GM20000 (cell line): ENCODE measurements around the gene CD247.

ENCODE experiments used
- DNase-seq: peaks from one replicate; pipeline ENCODE4 v3.0.0; 2012; ENCODE audit warnings: low spot score
- CTCF ChIP-seq: IDR thresholded peaks from 2 replicates; pipeline ENCODE4 v1.5.1; 2012; ENCODE audit warnings: mild to moderate bottlenecking, control low read depth; ENCODE audit errors: extremely low read depth, missing control alignments

The CD247 gene

GRCh38 chr1:167465018-167465417 is 53.3 kb downstream of the CD247 start:
- no peak for TF ChIP-seq CTCF

GRCh38 chr1:167463875-167464575 is 54.3 kb downstream of the CD247 start:
- TF ChIP-seq CTCF = no peak
- no peak for DNase-seq

More at GRCh38 chr1:167465018-167465417, 53.3 kb downstream of the CD247 start:
- DNase-seq = no peak

- no peak for TF ChIP-seq CTCF
- DNase-seq = no peak
These were observed 55.2 kb downstream of the CD247 start for GRCh38 chr1:167463080-167463479.

GRCh38 chr1:167462341-167462740 is 56.0 kb downstream of the CD247 start:
- no peak for DNase-seq
- no peak for TF ChIP-seq CTCF

GRCh38 chr1:167460836-167461235 is 57.5 kb downstream of the CD247 start:
- no peak for DNase-seq
- no peak for TF ChIP-seq CTCF

GRCh38 chr1:167457936-167458584 is 60.3 kb downstream of the CD247 start:
- DNase-seq = no peak
- TF ChIP-seq CTCF = no peak

- DNase-seq = no peak
- no peak for TF ChIP-seq CTCF
These were observed 61.4 kb downstream of the CD247 start for GRCh38 chr1:167456926-167457325.
